ENCODE data around the gene CIAO2B.

GRCh38 chr16:66910175-66910940 is 23.8 kb downstream of the CIAO2B start:
- no peak for TF ChIP-seq CTCF (IDR thresholded peaks at IDR 0.05)
- no peak for TF ChIP-seq EP300 (IDR thresholded peaks at IDR 0.05)
- TF ChIP-seq POLR2AphosphoS5 (IDR thresholded peaks at IDR 0.05) = no peak

Measured in esophagus muscularis mucosa (tissue), 4 donors.